Loucy (cell line): ENCODE results near the gene PDE4DIP.
"Not testable (repeated sequence)": the region's sequence is repeated elsewhere in the genome, so short reads cannot be mapped to it uniquely, and the experiment has no call there.

Experiments
- EZH2phosphoT487 ChIP-seq: fragments of 200-600 bp; IDR thresholded peaks from 2 replicates; pipeline ENCODE4 v1.6.1; 2018; ENCODE audit warnings: antibody characterized with exemption, mild to moderate bottlenecking, moderate library complexity, borderline replicate concordance
- TF ChIP-seq, protein P1 (sequence below): fragments of 200-600 bp; sonication (generic); conservative IDR thresholded peaks from 2 replicates; pipeline ENCODE4 v1.5.1; 2014; ENCODE audit warnings: mild to moderate bottlenecking, antibody characterized with exemption, low read length

DNA sequence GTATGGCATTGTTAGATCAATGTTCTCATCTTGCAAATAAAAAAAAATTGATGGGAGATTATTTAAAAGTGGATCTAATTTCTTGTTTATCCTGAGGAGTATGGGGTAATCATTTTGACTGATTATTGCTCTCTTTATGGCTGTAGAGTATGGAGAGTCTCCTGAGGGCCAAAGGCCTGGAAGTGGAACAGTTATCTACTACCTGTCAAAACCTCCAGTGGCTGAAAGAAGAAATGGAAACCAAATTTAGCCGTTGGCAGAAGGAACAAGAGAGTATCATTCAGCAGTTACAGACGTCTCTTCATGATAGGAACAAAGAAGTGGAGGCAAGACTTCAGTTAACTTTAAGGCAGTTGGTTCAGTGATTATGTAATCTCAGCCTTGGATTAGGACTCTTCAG is 123.4 kb downstream of the PDE4DIP start:
- TF ChIP-seq, protein P1, sequence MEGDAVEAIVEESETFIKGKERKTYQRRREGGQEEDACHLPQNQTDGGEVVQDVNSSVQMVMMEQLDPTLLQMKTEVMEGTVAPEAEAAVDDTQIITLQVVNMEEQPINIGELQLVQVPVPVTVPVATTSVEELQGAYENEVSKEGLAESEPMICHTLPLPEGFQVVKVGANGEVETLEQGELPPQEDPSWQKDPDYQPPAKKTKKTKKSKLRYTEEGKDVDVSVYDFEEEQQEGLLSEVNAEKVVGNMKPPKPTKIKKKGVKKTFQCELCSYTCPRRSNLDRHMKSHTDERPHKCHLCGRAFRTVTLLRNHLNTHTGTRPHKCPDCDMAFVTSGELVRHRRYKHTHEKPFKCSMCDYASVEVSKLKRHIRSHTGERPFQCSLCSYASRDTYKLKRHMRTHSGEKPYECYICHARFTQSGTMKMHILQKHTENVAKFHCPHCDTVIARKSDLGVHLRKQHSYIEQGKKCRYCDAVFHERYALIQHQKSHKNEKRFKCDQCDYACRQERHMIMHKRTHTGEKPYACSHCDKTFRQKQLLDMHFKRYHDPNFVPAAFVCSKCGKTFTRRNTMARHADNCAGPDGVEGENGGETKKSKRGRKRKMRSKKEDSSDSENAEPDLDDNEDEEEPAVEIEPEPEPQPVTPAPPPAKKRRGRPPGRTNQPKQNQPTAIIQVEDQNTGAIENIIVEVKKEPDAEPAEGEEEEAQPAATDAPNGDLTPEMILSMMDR = not testable (repeated sequence)
- TF ChIP-seq EZH2phosphoT487 = not testable (repeated sequence)
